Activated CD4-positive, alpha-beta memory T cell treated with anti-CD3 and anti-CD28 coated beads for 36 hours (primary cell): ENCODE measurements around the gene NOA1. TPM values are rescaled to one million over a fixed set of nuclear protein-coding genes. Genes with fewer than 3 reads are reported as not detected.
"Not testable (repeated sequence)": the region's sequence is repeated elsewhere in the genome, so short reads cannot be mapped to it uniquely, and the experiment has no call there.

Source experiments
- CTCF ChIA-PET: fragments of 350-600 bp; sonication (Branson Sonifier 250); formaldehyde crosslinking; loops from one replicate; lab custom pipeline; 2021; ENCODE audit warnings: antibody characterized with exemption, inconsistent platforms; lab: Charles Lee
- POLR2A ChIA-PET: fragments of 350-600 bp; sonication (Branson Sonifier 250); formaldehyde crosslinking; loops from one replicate; lab custom pipeline; 2021; ENCODE audit warnings: antibody characterized with exemption; lab: Charles Lee
- DNase-seq: peaks from one replicate; pipeline ENCODE4 v3.0.0-alpha.2; 2020
- H3K27ac Mint-ChIP-seq: one replicate; pipeline ENCODE4 v1.8.0; 2021; ENCODE audit warnings: mixed read lengths
- H3K27me3 Mint-ChIP-seq: one replicate; pipeline ENCODE4 v1.8.0; 2021; ENCODE audit warnings: mixed read lengths
- H3K36me3 Mint-ChIP-seq: one replicate; pipeline ENCODE4 v1.8.0; 2021; ENCODE audit warnings: mixed read lengths
- H3K4me1 Mint-ChIP-seq: one replicate; pipeline ENCODE4 v1.8.0; 2021; ENCODE audit warnings: low read depth, mixed read lengths
- H3K4me3 Mint-ChIP-seq: one replicate; pipeline ENCODE4 v1.8.0; 2021; ENCODE audit warnings: mild to moderate bottlenecking, mixed read lengths
- H3K9me3 Mint-ChIP-seq: one replicate; pipeline ENCODE4 v1.8.0; 2021; ENCODE audit warnings: mixed read lengths
- intact Hi-C: fragments of 100-400 bp; cut with micrococcal nuclease; formaldehyde crosslinking; loops from one replicate; pipeline ENCODE4 v1.15.1; 2023
- total RNA-seq, 2 experiments: library from RNA; stranded (reverse); gene quantifications; one replicate each; pipeline ENCODE4 v1.2.3, GENCODE V29; 2021

Gene NOA1
- total RNA-seq, 2 experiments from 2014 or later: 25.0 to 26.6 TPM

GRCh38 chr4:56958111-56958517, 19.3 kb downstream of the NOA1 start:
- Mint-ChIP-seq H3K27me3 (no peaks in the 10 kb centered on the region), H3K36me3 (peaks cover 4% of the 10 kb centered on the region), H3K27ac (no peak overlapping the region), H3K4me1 (no peaks in the 10 kb centered on the region), H3K4me3 (no peak overlapping the region), H3K9me3 (no peaks in the 10 kb centered on the region)
- CTCF ChIA-PET: no interaction called here
- no peak for DNase-seq
- intact Hi-C loops: no loop called here
- POLR2A ChIA-PET: no interaction called here

GRCh38 chr4:56953680-56954520, 23.5 kb downstream of the NOA1 start:
- Mint-ChIP-seq H3K4me3 (no peak overlapping the region), H3K9me3 (no peaks in the 10 kb centered on the region), H3K27ac (no peak overlapping the region), H3K4me1 (no peaks in the 10 kb centered on the region), H3K27me3 (no peaks in the 10 kb centered on the region), H3K36me3 (no peaks in the 10 kb centered on the region)
- DNase-seq: no peak
- CTCF ChIA-PET: interaction anchor here (0.7 kb wide), 1 partner anchor 497 kb away, joined by 3 read pairs; no protein-coding TSS in a partner anchor
- POLR2A ChIA-PET: interaction anchor here (0.6 kb wide), 1 partner anchor 46 kb away, joined by 7 read pairs; no protein-coding TSS in a partner anchor
- intact Hi-C loops: no loop called here

- POLR2A ChIA-PET: no interaction called here
- DNase-seq: no peak
- intact Hi-C loops: no loop called here
- Mint-ChIP-seq H3K27me3 (no peaks in the 10 kb centered on the region), H3K36me3 (peaks cover 12% of the 10 kb centered on the region), H3K9me3 (no peaks in the 10 kb centered on the region), H3K4me3 (no peak overlapping the region), H3K27ac (no peak overlapping the region), H3K4me1 (peaks cover 7% of the 10 kb centered on the region)
- CTCF ChIA-PET: no interaction called here
Measured at GRCh38 chr4:56941403-56941802, 36.0 kb downstream of the NOA1 start.

GRCh38 chr4:56940971-56941370, 36.4 kb downstream of the NOA1 start:
- Mint-ChIP-seq H3K27ac (no peak overlapping the region), H3K27me3 (no peaks in the 10 kb centered on the region), H3K36me3 (peaks cover 13% of the 10 kb centered on the region), H3K4me1 (peaks cover 7% of the 10 kb centered on the region), H3K9me3 (no peaks in the 10 kb centered on the region), H3K4me3 (no peak overlapping the region)
- DNase-seq: no peak
- CTCF ChIA-PET: no interaction called here
- POLR2A ChIA-PET: no interaction called here
- intact Hi-C loops: no loop called here

- no peak for DNase-seq
- no peak overlapping the region for H3K27ac Mint-ChIP-seq
- no peaks in the 10 kb centered on the region for H3K27me3 Mint-ChIP-seq
- ChIA-PET POLR2A (no interaction called here), CTCF (no interaction called here)
- intact Hi-C loops: no loop called here
- no peaks in the 10 kb centered on the region for H3K9me3 Mint-ChIP-seq
- H3K4me3 Mint-ChIP-seq: no peak overlapping the region
- peaks cover 7% of the 10 kb centered on the region for H3K4me1 Mint-ChIP-seq
- peaks cover 13% of the 10 kb centered on the region for H3K36me3 Mint-ChIP-seq
Measured at GRCh38 chr4:56940403-56940802, 37.0 kb downstream of the NOA1 start.

GRCh38 chr4:56939826-56940225, 37.6 kb downstream of the NOA1 start:
- H3K9me3 Mint-ChIP-seq, CTCF ChIA-PET, H3K27me3 Mint-ChIP-seq, H3K27ac Mint-ChIP-seq, DNase-seq, POLR2A ChIA-PET, H3K4me3 Mint-ChIP-seq, intact Hi-C loops: not testable (repeated sequence)
- H3K4me1 Mint-ChIP-seq: peaks cover 11% of the 10 kb centered on the region
- H3K36me3 Mint-ChIP-seq: peaks cover 13% of the 10 kb centered on the region

DNA sequence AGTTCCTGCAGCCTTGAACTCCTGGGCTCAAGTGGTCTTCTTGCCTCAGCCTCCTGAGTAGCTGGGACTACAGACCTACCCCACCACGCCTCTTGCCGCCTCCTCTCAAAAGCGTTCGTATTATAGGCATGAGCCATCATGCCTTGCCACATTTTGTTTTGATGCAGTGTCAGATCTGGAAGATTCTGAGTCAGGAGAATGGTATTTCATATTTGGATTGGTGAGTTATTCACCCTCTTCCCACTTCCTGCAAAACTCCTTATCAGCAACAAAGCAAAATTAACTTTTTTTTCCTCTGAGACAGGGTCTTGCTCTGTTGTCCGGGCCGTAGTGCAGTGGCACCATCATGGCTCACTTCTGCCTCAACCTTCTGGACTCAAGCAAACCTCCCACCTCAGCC, 40.1 kb downstream of the NOA1 start:
- CTCF ChIA-PET: interaction anchor here (1.1 kb wide), 1 partner anchor 28 kb away, joined by 3 read pairs; no protein-coding TSS in a partner anchor

GRCh38 chr4:56931924-56932323, 45.5 kb downstream of the NOA1 start:
- H3K4me3 Mint-ChIP-seq: no peak overlapping the region
- intact Hi-C loops: no loop called here
- ChIA-PET POLR2A (no interaction called here), CTCF (no interaction called here)
- peaks cover 32% of the 10 kb centered on the region for H3K36me3 Mint-ChIP-seq
- DNase-seq: no peak
- H3K27me3 Mint-ChIP-seq: no peaks in the 10 kb centered on the region
- H3K4me1 Mint-ChIP-seq: peaks cover 22% of the 10 kb centered on the region
- no peak overlapping the region for H3K27ac Mint-ChIP-seq
- no peaks in the 10 kb centered on the region for H3K9me3 Mint-ChIP-seq

More for the DNA sequence above, 40.1 kb downstream of the NOA1 start:
- peaks cover 19% of the 10 kb centered on the region for H3K36me3 Mint-ChIP-seq
- intact Hi-C loops: no loop called here
- H3K27ac Mint-ChIP-seq: no peak overlapping the region
- no peaks in the 10 kb centered on the region for H3K27me3 Mint-ChIP-seq
- H3K9me3 Mint-ChIP-seq: no peaks in the 10 kb centered on the region
- H3K4me3 Mint-ChIP-seq: no peak overlapping the region
- no peak for DNase-seq
- POLR2A ChIA-PET: no interaction called here
- H3K4me1 Mint-ChIP-seq: peaks cover 14% of the 10 kb centered on the region

DNA sequence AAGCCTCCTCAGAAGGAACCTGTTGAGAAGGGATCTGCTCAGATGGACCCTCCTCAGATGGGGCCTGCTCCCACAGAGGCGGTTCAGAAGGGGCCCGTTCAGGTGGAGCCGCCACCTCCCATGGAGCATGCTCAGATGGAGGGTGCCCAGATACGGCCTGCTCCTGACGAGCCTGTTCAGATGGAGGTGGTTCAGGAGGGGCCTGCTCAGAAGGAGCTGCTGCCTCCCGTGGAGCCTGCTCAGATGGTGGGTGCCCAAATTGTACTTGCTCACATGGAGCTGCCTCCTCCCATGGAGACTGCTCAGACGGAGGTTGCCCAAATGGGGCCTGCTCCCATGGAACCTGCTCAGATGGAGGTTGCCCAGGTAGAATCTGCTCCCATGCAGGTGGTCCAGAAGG, 46.8 kb downstream of the NOA1 start:
- Mint-ChIP-seq H3K4me3 (no peak overlapping the region), H3K9me3 (no peaks in the 10 kb centered on the region), H3K27me3 (no peaks in the 10 kb centered on the region), H3K4me1 (peaks cover 22% of the 10 kb centered on the region), H3K36me3 (peaks cover 31% of the 10 kb centered on the region), H3K27ac (no peak overlapping the region)
- no peak for DNase-seq
- intact Hi-C loops: no loop called here
- CTCF ChIA-PET: no interaction called here
- POLR2A ChIA-PET: no interaction called here

DNA sequence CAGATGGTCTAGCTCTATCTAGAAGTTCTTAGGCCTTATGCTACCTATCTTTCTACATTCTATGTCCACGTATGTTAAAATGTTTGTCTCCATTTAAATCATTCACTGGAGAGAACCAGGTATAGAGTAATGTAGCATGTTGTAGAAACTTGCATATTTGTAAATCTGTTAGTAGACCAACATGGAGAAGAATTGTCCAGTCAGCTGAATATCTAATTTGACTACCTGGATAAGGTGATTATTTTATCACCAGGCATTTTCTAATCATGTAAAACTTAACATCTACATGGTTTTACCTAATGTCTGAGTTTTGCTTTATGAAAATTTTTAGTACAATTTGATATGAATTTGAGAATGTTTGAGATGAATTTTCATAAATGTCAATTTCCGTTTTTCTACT, 50.2 kb downstream of the NOA1 start:
- CTCF ChIA-PET: no interaction called here
- intact Hi-C loops: no loop called here
- no peak for DNase-seq
- peaks cover 39% of the 10 kb centered on the region for H3K36me3 Mint-ChIP-seq
- H3K27ac Mint-ChIP-seq: no peak overlapping the region
- H3K4me1 Mint-ChIP-seq: peaks cover 14% of the 10 kb centered on the region
- no peaks in the 10 kb centered on the region for H3K9me3 Mint-ChIP-seq
- H3K27me3 Mint-ChIP-seq: no peaks in the 10 kb centered on the region
- POLR2A ChIA-PET: no interaction called here
- no peak overlapping the region for H3K4me3 Mint-ChIP-seq

GRCh38 chr4:56914977-56915376, 62.4 kb downstream of the NOA1 start:
- H3K9me3 Mint-ChIP-seq, intact Hi-C loops, DNase-seq, CTCF ChIA-PET, H3K27ac Mint-ChIP-seq, H3K27me3 Mint-ChIP-seq, H3K4me3 Mint-ChIP-seq: not testable (repeated sequence)
- POLR2A ChIA-PET: interaction anchor here (1.2 kb wide), 1 partner anchor 64 kb away, joined by 3 read pairs; the partner anchor contains the start of gene POLR2B
- peaks cover 58% of the 10 kb centered on the region for H3K4me1 Mint-ChIP-seq
- H3K36me3 Mint-ChIP-seq: peaks cover 24% of the 10 kb centered on the region

DNA sequence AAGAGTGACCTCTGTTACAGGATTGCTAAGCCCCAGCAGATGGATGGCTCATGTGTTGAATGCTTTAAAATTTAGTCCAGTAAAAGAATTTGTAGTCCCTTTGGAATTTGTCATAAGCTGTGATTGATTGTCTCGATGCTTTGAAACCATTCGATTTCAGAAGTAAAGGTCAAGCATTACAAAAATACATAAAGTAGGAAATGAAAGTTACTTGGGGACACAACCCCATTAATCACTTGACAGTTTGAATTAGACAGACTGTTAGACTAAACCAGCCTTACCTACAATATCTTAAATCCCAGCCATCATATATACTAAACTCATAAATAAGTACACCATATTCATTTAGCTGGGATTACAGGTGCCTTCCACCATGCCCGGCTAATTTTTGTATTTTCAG, 63.1 kb downstream of the NOA1 start:
- POLR2A ChIA-PET: interaction anchor here (1.2 kb wide), 1 partner anchor 64 kb away, joined by 3 read pairs; the partner anchor contains the start of gene POLR2B
- Mint-ChIP-seq H3K4me3 (no peak overlapping the region), H3K4me1 (peaks cover 61% of the 10 kb centered on the region), H3K36me3 (peaks cover 21% of the 10 kb centered on the region), H3K9me3 (no peaks in the 10 kb centered on the region), H3K27ac (peak overlapping the region; percentile 28), H3K27me3 (no peaks in the 10 kb centered on the region)
- DNase-seq: no peak
- CTCF ChIA-PET: no interaction called here
- intact Hi-C loops: no loop called here
